Lung microvascular endothelial cell (primary cell): ENCODE measurements around the gene KIAA0232. TPM values are rescaled to one million over a fixed set of nuclear protein-coding genes. Genes with fewer than 3 reads are reported as not detected.
"Not testable (repeated sequence)": the region's sequence is repeated elsewhere in the genome, so short reads cannot be mapped to it uniquely, and the experiment has no call there.

ENCODE experiments used
- DNase-seq, 2 donors: peaks; one replicate each; pipeline versions ENCODE4 v3.0.0 to v3.0.0-alpha.2; 2010; ENCODE audit warnings: low read depth in 2 of 2
- total RNA-seq: library from RNA; depleted of rRNA; stranded (reverse); fragments of >200 nt; gene quantifications from 2 replicates; pipeline ENCODE4 v1.2.1, GENCODE V29; 2014

KIAA0232 gene
- total RNA-seq, 1 donor from 2014 or later = 10.9 TPM

DNA sequence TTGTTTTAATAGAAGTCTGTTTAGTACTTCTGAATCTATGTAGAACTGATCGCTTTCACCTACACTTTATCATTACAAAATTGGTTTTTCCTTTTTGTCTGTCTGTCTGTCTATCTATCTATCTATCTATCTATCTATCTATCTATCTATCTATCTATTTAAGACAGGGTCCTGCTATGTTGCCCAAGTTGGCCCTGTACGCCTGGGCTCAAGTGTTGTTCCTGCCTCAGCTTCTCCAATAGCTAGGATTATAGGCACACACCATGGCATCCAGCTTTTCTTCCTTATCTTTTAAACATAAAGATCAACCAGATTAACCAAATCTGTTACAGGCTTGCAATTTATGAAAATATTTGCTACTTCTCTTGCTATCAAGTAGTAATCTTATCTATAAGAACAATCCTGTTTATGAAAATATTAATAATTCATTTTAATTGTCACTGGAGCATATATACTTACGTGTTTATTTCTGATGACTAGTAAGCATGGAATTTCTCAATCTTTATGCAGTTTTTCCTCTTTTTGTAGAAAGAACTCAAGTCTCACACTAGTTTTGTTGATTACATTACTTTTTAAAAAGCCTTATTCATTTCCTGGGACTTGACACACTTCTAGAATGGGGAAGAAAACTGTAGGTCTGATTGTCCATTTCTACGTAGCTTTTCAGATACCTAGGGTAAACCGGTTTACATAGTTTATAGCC is 24.5 kb downstream of the KIAA0232 start:
- DNase-seq = peak in 1 of 2 donors; percentile 18

DNA sequence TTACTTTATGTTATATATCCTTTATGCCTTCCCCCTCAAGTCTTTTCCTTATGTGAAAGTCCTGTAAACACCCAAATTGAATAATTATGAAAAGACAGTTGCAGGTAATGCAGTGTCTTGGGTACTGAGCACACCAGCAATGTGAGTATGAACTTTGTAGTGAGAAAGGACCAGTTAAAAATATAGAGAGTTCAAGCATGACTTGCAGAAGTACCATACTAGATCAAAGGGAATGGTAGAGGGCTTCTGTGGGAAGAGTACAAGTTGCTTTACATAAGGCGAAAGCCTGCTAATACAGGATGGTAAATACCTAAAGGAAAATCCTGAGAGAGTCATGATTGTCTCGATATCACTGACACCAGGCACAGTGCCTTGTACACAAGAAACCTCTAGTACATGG is 25.7 kb downstream of the KIAA0232 start:
- DNase-seq = no peak

DNA sequence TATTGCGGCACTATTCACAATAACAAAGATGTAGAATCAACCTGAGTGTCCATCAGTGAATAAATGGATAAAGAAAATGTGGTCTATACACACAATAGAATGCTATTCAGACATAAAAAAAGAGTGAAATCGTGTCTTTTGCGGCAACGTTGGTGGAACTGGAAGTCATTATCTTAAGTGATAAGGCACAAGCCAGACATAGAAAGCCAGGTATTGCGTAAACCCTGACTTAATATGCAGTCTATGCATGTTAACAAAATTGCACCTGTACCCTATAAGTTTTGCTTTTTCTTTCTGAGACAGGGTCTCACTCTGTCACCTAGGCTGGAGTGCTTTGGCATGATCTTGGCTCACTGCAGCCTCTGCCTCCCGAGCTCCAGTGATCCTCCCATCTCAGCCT is 28.6 kb downstream of the KIAA0232 start:
- DNase-seq = no peak

DNA sequence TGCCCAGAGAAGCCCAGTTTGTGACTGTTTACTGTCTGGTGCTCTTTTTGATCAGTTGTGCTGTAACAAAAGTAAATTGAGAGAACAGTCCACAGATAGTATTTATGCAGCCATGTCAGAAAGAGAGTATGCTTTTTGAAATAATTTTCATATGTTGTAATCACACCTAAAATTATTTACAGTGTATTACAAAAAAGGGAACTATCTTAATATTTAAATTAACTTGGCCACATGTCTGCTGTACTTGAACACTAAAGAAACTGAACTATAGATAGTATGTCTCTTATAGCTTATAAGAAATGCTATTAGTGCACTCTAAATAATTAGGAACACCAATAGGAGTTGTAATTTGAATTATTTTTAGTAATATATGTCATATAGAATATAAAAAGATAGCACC is 30.2 kb downstream of the KIAA0232 start:
- no peak for DNase-seq

DNA sequence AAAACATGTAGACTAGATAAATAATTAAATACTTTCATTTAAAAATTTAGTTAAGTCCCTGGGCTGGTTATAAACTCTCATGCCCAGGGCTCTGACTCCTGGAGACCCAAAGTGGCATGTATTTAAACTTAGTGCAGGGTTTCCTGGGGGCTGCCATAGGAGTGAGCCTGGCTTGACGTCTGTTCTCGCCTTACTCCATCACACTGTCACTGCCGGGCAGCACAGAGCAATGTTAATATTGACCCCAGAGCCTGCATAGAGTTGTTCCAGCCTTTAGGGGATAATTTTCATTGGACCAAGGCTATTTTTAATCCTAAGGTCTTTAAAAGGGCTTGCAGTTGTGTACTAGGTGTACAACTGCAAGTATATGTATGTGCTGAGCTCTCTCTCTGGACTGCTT is 31.2 kb downstream of the KIAA0232 start:
- no peak for DNase-seq

DNA sequence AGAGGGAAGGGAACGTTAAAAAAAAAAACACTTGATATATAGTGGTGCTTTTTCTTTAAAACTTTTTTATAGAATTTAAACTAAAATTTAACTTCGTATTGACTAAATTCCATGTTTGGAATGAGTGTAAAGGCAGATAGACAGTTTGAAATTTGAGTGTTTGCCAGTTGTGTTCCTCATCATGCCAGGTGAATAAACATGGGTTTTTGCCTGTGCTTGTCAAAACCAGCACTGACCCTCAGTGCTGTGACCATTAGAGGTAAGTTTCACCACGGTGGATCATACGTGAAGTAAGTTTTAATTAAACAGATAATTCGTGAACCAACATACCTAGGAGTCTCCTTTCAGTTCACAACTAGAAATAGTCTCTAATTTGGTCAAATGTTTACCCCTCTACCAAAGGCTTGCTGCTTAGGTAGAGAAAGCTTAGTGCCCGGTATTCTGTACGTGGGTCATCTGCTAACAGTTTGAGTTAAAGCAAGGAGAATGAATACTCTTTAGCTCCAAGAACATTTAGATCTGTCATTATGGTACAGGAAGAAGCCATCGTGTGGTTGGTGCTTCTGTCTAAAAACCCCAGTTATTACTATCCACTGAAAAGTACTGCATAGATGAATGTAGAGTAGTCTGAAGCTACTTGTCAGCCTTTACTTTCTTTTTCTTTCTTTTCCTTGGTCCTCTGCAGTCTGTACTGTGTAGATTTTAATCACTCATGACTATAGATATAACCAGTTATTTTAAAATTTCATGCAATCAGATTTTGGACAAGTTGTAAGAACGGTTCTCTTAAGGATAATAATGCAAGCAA is 32.7 kb downstream of the KIAA0232 start:
- DNase-seq = no peak

DNA sequence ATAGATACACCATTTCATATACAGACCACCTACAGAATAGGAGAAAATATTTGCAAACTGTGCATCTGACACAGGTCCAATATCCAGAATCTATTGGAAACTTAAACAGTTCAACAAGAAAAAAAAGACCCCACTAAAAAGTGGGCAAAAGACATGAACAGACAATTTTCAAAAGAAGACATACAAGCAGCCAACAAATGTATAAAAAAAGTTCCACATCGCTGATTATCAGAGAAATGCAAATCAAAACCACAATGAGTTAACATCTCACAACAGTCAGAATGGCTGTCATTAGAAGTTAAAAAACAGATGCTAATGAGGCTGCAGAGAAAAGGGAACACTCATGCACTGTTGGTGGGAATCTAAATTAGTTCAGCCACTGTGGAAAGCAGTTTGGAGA is 36.8 kb downstream of the KIAA0232 start:
- DNase-seq = no peak

DNA sequence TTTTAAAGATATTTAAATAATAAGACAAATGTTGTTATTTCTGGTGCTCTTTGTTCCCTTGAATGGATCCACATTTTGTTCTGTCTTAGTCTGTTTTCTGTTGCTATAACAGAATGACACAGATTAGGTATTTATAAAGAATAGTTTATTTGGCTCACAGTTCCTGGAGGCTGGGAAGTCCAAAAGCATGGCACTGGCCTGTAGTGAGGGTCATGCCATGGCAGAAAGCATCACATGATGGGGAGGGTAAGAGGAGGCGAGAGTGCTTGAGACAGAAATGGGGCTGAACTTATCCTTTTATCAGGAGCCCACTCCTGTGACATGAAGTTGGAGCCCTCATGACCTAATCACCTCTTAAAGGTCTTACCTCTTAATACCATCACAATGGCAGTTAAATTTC is 38.2 kb downstream of the KIAA0232 start:
- DNase-seq = no peak

DNA sequence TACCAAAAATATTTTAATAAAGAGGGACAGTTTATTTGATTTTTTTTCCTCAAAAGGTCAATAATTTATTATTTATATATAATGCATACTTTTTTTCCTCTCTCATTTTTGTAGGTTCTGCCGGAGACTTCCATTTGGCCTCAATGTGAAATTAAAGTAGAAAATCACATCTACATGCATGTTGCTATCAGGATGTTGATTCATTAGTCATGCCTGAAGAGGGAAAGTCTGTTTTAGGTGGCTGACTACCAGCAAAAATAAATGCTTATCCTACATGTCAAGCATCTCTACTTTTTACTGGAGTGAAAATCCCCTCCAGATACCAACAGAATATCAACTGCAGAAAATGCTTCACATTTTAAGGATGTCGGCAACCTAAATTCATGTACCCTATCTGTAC is 41.5 kb downstream of the KIAA0232 start:
- no peak for DNase-seq

DNA sequence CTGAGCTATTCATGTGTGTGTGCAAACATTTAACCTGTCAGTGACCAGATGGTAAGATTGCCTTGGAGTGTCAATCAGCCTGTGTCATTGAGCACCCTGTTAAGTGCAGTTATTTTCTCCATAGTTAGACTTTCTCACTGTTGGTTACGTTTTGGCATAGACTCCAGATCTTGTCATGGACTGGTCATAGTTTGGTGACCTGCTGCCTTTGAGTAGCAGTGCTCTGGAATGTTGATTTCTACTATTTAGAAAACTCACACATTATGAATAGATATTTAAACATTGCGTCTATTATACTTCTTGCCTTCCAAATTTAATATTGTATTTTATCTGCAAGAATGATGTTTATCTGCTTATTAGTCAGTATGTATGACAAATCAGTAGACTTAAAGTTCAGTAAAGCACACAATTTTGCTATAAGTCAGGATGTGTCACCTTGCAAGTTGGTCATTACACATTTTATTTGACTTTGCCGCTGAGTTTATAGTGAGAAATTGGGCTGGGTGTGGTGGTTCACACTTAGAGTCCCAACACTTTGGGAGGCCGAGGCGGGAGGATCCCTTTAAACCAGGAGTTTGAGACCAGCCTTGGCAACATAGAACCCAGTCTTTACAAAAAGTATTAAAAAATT is 42.4 kb downstream of the KIAA0232 start:
- no peak for DNase-seq

DNA sequence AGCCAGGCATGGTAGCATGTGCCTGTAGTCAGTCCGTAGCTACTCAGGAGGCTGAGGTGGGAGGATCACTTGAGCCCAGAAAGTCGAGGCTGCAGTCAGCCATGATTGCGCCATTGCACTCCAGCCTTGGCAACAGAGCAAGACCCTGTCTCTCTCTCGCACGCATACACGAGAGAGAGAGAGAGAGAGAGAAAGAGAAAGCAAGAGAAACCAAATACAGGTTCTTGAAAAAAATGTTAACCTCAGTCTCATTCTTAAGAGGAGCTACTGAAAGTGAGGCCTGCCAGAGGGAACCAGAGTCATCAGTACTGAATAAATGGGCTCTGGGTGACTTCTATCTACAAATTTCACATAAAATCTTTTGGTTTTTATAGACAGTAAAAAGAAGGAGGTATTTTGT is 42.9 kb downstream of the KIAA0232 start:
- DNase-seq = no peak

DNA sequence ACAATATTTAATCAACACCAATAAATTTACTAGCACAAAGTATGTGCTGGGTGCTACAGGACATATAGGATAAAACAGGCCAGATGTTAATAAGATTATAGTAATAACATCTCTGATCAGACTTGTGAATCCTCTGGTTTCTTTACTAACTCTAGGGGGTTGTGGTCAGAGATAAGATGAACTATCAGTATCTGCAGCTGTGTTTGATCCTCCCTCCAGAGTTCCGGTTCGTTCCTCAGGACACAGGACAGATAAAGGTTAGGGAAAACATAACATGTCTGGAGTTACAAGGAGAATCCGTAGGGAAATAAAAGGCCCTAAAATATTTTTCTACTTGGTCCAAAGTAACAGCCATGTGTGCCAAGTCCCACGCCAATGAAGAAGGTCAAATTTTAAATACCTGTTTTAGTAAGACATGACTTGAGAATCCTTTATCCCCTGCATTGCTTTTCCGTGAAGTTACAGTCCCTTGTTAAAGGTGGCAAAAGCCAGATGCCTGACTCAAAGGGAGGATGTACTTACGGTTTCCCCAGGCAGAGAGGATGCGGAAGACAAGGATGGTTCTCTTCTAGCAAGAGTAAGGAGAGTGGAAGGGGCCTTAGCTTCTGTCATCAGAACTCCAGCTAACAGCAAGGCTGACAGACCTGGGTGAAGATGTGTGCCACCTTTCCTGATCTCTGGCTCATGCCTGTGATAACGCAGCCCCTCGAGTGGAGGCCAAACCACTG is 44.4 kb downstream of the KIAA0232 start:
- DNase-seq = no peak

DNA sequence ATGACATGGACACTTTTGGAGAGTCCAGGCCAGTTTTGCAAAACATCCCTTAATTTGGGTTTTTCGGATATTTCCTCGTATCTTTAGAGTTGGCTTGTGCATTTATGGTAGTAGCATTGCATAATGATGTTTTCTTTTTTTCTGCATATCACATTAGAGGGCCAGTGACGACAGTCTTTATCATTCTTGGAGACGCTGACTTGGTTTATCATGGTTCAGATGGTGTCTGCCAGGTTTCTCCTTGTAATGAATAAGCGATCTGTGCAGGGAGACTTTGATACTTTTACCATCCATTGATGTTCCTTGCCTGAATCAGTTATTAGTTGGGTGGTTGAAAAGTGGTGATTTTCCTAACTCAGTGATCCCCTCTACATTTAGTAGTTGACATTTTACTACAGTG is 46.6 kb downstream of the KIAA0232 start:
- DNase-seq = no peak

DNA sequence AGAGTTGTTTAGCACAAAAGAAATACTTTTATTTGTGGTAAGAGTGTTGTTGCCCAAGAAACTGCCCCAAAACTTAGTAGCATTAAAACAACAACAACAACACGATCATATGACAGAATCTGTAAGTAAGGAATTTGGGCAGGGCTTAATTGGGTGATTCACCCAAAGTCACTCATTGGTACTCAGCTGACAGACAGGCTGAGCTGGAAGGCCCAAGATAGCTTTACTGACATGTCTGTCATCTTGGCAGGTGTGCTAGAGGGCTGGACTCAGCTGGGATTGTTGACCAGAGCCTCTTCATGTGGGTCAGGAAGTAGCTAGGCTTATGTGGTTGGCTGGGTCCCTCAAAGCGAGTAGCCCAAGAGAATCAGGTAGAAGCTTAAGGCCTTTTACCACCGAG is 52.3 kb downstream of the KIAA0232 start:
- DNase-seq = peak in 1 of 2 donors; percentile 34

DNA sequence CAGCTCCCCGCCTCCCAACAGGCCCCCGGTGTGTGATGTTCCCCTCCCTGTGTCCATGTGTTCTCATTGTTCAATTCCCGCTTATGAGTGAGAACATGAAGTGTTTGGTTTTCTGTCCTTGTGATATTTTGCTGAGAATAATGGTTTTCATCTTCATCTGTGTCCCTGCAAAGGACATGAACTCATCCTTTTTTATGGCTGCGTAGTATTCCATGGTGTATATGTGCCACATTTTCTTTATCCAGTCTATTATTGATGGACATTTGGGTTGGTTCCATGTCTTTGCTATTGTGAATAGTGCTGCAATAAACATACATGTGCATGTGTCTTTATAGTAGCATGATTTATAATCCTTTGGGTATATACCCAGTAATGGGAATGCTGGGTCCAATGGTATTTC is 53.1 kb downstream of the KIAA0232 start:
- DNase-seq = not testable (repeated sequence)

DNA sequence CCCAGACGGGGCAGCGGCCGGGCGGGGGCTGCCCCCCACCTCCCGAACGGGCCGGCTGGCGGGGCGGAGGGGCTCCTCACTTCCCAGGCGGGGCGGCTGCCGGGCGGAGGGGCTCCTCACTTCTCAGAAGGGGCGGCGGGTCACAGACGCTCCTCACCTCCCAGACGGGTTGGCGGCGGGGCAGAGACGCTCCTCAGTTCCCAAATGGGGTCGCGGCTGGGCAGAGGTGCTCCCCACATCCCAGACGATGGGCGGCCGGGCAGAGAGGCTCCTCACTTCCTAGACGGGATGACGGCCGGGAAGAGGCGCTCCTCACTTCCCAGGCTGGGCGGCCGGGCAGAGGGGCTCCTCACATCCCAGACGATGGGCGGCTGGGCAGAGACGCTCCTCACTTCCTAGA is 54.6 kb downstream of the KIAA0232 start:
- not testable (repeated sequence) for DNase-seq

DNA sequence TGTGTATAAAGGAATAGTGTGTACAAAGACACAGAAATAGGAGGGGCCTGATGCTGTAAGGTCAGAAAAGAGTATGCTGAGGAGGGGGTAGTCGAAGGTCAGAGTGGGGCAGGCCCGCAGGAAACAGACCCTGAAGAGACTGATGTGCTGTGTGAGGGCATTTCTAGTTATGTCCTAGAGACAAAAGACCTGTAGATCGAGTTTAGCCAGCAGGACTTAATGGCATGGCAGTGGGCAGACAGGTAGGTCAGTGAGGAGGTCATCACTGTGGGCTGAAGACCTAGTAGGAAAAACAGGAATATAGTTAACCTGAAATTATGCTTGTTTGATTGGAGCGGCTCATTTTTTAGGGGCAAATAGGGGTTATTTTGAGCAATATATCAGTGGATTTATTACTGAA is 57.1 kb downstream of the KIAA0232 start:
- no peak for DNase-seq

DNA sequence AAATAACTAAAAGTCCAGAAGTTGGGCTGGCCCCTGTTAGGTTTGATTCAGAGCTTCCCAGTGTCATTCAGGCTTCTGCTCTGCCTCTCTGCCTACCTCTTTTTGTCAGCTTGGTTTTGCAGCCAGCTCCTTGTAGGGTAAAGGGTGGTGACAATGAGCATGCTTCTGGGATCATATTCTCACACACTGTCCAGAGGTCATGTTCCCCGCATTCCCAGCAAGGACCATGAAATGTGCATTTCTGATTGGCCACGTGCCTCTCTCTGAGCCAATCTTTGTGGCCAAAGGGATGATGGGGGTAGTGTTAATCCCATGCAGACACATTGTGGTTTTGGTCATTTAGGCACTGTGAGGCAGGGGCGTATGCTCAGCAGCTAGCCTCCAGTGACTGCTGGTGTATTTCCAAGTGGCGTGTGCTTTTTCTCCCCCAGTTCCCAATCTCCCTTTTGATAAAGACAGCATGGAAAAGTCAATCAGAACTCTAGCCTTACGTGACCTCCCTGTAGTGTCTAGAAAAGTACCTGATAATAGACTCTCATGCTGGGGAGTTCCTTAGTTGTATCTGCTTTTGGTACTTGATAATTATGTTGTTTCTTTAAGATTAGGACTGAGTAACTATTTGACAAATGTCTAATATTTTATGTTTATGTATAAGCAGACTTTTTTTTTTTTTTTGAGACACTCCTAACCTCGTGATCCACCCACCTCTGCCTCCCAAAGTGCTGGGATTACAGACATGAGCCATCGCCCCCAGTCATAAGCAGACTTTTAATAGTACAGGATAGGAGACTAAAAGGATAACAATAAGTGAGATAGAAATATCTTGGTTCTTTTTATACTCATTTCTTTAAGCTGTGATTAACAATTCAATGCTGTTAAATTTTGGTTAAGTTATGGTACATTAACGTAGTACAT is 57.8 kb downstream of the KIAA0232 start:
- no peak for DNase-seq

DNA sequence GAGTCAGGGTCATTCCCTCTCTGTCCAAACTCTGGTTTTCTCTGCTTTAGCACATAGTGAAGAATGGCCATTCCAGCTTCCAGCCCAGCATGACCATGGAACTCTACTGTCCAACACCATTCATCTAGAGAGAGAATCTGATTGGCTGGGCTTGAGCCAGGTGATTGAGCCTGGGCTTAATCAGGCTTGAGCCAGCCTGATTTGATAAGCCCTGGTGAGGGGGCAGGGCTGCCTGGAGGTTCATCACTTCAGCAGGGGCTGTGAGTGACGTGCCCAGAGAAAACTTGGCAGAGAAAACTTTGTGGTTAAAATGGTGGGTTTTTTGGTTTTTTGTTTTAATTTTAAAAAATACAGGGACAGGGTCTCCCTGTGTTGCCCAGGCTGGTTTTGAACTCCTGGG is 62.5 kb downstream of the KIAA0232 start:
- DNase-seq = no peak

DNA sequence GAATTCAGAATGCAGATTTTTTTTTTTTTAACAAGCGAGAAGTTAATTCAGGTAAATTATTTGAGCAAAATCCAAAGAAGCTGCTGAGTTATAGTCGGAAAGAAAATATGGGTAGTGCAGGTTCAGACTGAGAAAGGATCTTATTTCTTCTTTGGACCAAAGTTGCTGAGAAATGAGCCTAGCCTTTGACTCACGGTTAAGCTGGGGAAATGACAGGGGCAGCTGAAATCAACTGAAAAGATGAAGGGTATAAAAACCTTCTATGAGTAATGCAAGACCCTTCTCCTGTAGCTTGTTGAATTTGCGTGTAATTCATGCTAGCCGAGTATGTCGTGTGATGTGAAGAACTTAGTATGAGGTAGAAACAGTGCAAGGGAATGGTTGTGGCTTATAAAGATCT is 63.0 kb downstream of the KIAA0232 start:
- DNase-seq = no peak

DNA sequence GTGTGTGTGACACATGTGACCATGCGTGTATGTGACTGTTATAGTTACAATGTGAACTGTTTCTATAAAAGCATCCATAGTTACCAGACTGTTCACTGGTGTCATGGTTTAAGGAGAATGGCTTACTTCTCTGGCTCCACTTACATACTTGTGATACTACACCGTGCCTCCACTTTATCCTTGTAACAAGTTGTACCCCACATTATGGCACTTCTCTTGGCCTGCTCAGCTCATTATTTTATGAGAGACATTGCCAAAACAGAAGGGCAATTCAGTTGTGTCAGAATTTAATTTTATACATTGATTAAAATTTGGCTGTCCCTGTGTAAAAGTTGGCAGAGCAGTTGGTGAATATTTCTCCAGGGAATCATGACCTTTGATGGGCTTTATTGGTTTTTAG is 64.7 kb downstream of the KIAA0232 start:
- no peak for DNase-seq
